ENCODE measurements around the gene COL10A1.

DNA sequence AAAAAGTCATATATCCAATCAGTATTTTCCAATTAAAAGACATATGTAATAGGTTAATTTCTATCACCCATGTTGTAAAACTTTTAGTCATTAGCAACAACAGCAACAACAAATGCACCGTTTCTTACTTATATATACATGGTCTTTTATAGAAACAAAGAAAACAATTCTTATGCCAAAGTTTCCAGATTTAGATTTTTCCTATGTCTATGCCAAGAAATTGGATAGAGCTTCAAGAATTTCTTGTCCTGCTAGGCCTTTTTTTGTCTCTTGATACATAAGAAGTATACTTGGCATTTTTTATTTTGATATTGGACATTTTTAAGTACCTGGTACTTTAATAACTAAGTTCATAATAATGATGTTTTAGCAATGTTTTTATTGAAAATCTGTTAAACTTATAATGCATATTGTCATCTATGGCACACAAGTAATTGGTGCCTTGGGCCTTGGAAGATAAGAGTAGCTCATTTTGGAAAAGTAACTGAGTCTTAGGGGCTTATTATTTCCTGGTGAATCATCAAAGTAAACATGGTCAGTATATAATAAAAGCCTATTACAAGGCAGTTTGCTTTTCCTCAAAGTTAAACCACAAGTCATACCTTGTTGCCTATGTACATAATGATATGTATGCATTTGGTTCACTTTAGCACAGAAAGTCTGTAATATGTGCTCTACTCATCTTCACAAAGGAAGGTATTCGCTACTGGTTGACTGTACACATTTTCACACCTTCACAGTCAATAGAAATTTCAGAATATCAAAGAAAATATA is 55.1 kb downstream of the COL10A1 start:
- TF ChIP-seq, protein P1, sequence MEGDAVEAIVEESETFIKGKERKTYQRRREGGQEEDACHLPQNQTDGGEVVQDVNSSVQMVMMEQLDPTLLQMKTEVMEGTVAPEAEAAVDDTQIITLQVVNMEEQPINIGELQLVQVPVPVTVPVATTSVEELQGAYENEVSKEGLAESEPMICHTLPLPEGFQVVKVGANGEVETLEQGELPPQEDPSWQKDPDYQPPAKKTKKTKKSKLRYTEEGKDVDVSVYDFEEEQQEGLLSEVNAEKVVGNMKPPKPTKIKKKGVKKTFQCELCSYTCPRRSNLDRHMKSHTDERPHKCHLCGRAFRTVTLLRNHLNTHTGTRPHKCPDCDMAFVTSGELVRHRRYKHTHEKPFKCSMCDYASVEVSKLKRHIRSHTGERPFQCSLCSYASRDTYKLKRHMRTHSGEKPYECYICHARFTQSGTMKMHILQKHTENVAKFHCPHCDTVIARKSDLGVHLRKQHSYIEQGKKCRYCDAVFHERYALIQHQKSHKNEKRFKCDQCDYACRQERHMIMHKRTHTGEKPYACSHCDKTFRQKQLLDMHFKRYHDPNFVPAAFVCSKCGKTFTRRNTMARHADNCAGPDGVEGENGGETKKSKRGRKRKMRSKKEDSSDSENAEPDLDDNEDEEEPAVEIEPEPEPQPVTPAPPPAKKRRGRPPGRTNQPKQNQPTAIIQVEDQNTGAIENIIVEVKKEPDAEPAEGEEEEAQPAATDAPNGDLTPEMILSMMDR (conservative IDR thresholded peaks at IDR 0.05; ENCODE audit: low read depth, low read length): no peak
- no peak for TF ChIP-seq EZH2 (IDR thresholded peaks at IDR 0.05; ENCODE audit: borderline replicate concordance, low read depth, low read length, poor library complexity, severe bottlenecking)

Measured in A673 (cell line).